NCI-H1105 treated with DMSO at 0.1 percent for 48 hours (cell line): ENCODE data around the gene KCNQ1.

ENCODE experiments used
- DNase-seq: peaks from one replicate; lab custom pipeline; 2025; lab: John Stamatoyannopoulos, UW

KCNQ1 gene

DNA sequence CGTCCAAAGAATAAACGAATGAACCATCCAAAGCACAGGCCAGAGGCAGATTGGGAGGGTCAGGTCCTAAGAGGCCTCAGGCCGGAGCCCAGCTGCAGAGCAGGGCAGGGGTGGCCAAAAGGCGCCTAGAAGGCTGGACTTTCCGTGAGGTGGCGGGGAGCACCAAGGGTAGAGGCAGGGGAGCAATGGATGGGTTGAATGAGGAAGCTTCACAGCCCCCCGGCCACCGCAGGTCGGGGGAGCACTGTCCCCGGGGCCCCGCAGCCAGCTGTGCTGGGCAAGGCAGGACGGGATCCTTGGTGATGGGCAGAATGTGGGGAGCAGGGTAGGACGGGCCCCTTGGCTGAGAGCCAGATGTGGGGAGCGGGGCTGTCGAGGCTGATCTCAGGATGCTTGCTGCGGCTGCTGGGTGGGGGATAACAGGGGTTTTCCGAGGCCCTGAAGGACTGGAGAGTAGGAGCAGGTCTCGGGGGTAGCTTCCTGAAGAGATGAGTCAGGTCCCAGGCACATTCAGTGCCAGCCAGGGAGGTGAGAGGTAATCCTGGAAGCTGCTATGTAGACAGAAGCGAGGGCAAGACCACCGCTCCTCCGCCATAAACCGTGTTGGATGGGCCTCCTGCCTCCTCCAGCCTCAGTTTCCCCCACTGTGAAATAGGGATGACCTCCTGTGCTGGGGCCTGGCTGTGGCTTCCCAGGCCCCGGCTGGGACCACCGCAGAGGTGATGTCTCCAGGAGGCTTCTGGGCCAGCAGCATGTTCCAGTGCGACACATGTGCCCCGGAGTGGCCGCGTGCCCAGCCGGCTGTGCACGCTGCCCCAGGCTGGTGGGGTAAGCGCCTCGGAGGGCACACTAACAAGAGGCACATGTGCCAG is 289.6 kb downstream of the KCNQ1 start:
- no peak for DNase-seq

- no peak for DNase-seq
These were observed 290.3 kb downstream of the KCNQ1 start for GRCh38 chr11:2735053-2735589.

DNA sequence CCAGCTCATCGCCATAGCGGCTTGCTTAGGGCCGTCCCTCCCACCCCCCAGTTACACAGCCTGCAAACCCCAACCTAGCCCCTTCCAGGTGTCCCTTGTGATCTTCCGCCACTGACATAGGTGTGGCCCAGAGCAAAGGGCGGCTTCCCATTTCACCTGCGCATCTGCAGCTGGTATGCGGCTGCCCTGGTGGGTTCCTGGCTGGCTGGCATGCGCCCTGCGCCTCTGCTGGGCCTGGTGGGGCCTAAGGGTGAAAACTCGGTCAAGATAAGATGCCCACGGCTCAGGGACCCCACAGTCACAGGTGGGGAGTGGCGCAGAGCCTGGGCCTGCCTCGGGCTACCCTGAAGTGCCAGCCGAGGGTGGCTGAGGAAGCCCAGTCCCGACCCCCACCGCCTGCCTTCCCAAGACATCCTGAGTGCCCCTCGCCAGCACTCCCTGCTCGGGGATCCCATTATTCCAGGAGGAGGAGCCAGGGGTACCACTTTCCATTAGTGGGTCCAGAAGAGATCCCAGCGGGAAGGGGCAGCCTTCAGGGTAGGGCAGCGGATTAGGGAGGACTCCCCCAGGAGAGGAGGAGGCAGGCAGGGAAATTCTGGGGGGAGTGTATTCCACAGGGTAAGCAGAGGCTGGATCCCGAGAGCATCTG is 291.9 kb downstream of the KCNQ1 start:
- DNase-seq, result no peak

GRCh38 chr11:2737226-2737590 is 292.4 kb downstream of the KCNQ1 start:
- no peak for DNase-seq

DNA sequence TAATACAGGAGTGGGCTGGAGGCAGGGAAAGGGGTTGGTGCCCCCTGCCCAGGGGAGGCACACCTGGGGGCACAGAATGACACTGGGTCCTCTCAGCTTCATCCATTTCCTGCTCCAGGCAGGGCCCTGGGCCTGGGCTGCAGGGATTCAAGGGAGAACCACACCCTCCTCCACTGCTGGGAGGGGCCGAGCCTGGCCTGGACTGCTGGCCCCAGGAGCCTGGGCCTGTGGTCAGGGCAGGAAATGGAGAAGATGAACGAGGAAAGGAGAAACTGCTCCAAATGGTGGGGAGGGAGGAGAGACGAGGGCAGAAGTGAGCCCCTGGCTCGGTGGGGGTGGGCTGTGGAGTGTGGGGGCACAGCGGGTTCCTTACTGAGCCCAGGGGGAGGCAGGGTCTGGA is 293.1 kb downstream of the KCNQ1 start:
- no peak for DNase-seq

- no peak for DNase-seq
These were observed 294.0 kb downstream of the KCNQ1 start for GRCh38 chr11:2738551-2739431.

GRCh38 chr11:2739531-2740274 is 294.9 kb downstream of the KCNQ1 start:
- DNase-seq, result no peak

GRCh38 chr11:2740275-2740940 is 295.6 kb downstream of the KCNQ1 start:
- no peak for DNase-seq

- no peak for DNase-seq
These were observed 296.2 kb downstream of the KCNQ1 start for GRCh38 chr11:2741006-2741376.

- no peak for DNase-seq
These were observed 296.7 kb downstream of the KCNQ1 start for GRCh38 chr11:2741377-2742131.

- DNase-seq, result no peak
These were observed 297.4 kb downstream of the KCNQ1 start for GRCh38 chr11:2742201-2742600.

DNA sequence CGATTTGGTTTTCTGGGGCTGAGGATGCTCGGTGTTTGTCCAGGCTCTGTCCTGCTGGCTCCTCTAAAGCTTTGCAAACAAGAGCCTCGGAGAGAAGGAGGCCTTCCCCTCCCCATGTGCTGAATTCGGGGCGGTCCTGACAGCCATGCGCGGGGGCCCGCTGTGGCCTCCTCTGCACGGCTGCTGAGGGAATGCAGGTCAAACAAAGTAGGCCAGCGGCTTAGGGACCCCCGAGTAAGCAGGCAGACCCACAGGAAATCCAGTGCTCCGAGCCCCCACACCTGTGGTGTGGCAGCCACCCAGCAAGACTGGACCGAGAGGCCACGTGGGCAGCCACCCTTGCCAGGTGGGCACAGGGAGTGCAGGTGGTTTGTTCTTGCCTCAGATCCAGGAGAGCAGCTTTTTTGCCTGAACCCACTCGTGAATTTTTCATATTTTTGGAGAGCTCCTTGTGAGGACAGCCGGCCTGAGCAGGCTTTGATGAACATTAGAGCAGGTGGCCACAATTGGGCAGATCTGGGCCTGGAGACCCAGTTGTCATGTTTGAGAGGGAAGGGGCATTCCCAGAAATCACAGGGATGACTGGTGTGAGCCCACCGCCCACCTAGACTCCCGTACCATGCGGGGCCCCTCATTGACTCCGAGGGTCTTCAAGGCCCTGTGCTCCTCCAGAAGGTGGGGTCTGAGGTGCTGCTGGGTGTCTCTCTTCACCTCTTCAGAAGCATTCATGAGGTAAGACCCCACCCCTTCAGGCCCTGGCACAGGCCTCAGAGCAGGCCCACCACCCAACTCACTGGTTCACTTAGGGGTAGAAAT is 298.0 kb downstream of the KCNQ1 start:
- DNase-seq, result no peak

GRCh38 chr11:2743427-2744110 is 298.8 kb downstream of the KCNQ1 start:
- DNase-seq, result no peak

DNA sequence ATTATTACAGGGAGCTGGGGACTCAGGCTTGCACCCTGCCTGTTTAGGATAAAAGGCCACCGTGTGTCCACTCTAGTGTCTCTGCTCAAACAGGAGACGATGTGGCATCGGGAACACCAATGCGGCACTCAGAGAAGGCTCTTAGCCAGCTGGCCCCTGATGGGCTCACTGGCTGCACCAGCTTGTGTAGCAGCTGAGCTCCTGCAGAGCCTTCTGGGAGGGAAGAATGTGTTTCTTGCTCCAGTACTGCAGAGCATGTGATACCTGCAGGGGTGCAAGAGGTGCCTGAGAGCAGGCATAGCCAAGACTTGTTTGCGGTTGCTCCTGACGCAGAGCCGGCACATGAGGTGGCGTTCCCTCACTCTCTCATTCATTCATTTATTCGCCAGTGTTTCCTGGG is 299.4 kb downstream of the KCNQ1 start:
- no peak for DNase-seq

DNA sequence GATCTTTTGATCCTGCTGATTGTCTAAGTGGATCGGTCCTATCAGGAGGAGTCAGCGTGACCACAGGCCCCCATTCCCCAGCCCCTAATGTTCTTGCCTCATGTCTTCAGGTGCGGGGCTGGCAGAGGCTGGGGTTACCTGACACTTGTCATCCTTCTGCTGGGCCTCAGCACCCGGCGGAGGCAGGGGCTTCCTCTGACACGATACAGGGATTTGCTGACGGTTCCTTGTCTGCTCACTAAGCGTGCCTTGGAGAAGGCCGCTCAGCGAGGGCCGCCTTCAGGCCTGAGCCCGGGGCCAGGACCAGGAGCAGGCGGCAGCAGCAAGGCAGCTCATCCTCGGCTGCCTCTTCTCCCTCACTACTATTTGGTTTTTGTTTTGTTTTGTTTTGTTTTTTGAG is 300.7 kb downstream of the KCNQ1 start:
- no peak for DNase-seq

- no peak for DNase-seq
These were observed 301.8 kb downstream of the KCNQ1 start for GRCh38 chr11:2746401-2747247.

- DNase-seq, result no peak
These were observed 302.6 kb downstream of the KCNQ1 start for GRCh38 chr11:2747248-2748027.
